IPS-20b (cell line): ENCODE results near the gene OR5W2.
"Not testable (repeated sequence)": the region's sequence is repeated elsewhere in the genome, so short reads cannot be mapped to it uniquely, and the experiment has no call there.

Source experiments
- H3K27ac ChIP-seq: one replicate; pipeline ENCODE4 v1.5.1; 2013; ENCODE audit warnings: low read length
- H3K27me3 ChIP-seq: 2 replicates; pipeline ENCODE4 v1.6.1; 2013; ENCODE audit warnings: mild to moderate bottlenecking, low read length, inconsistent platforms; ENCODE audit not compliant: insufficient read depth
- H3K36me3 ChIP-seq: 2 replicates; pipeline ENCODE4 v1.6.1; 2013; ENCODE audit warnings: low read depth, mild to moderate bottlenecking, inconsistent platforms, low read length, moderate library complexity; ENCODE audit not compliant: insufficient read depth
- H3K4me1 ChIP-seq: 2 replicates; pipeline ENCODE4 v1.6.1; 2013; ENCODE audit warnings: mild to moderate bottlenecking, control low read depth, inconsistent platforms, low read length, moderate library complexity; ENCODE audit not compliant: insufficient read depth
- H3K4me3 ChIP-seq: 2 replicates; pipeline ENCODE4 v1.5.1; 2013; ENCODE audit warnings: mild to moderate bottlenecking, low read length, inconsistent platforms
- H3K9ac ChIP-seq: 2 replicates; pipeline ENCODE4 v1.6.1; 2013; ENCODE audit warnings: low read depth, mild to moderate bottlenecking, inconsistent platforms, low read length, moderate library complexity
- H3K9me3 ChIP-seq: 2 replicates; pipeline ENCODE4 v1.6.1; 2013; ENCODE audit warnings: mild to moderate bottlenecking, low read depth, low read length, inconsistent platforms; ENCODE audit not compliant: insufficient read depth

OR5W2 gene

DNA sequence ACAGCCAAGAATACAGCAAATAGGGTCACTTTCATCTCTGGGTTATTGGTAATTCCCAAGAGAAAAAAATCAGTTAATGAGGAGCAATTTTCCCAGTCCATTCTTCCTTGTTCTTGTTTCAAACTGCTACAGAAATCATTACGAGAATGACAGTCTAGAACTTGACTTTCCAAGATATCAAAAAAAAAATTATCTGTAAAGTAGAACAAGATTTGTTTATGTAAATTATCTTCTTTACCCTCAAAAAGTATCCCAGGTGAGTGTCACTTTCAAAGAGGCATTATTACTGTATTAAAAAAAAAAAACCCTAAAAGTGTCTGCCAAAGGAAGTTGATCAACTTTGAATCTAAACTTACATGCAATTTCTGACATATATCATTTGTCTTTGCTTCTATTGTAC lies at the start of gene OR5W2:
Gene OR5W2 (minus strand): TSS at position 101 of the 400 bp plus-strand sequence. CDS start 0 bp downstream, at position 101.
- Histone ChIP-seq H3K9me3 (peaks cover 3% of the 10 kb centered on the region; the same call in 1 of the 2 replicates), H3K27me3 (no peaks in the 10 kb centered on the region)

DNA sequence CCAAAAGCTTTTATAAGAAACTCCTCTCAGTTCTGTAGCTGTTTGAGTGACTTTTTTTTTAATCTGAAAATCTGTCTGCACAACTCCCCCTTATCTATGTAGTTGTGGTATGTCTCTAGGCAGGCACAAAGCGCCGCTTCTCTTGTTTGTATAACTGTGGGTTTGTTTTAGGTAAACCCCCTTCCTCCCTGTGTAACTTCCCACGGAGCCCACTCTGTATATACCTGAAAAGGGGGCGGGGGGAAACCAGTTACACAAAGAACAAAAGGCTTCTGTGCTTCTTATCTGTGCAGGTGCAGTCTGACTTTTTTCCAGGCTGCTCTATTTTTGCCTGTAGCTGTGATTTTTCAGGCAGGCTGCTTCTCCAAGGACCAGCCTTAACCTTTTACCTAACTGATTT lies 42.1 kb upstream of the OR5W2 start:
- Histone ChIP-seq H3K27me3 (no peaks in the 10 kb centered on the region), H3K27ac (no peak overlapping the region), H3K4me3 (no peak overlapping the region), H3K36me3 (no peaks in the 10 kb centered on the region), H3K9ac (no peak overlapping the region), H3K9me3 (peaks cover 9% of the 10 kb centered on the region; the same call in 1 of the 2 replicates), H3K4me1 (no peaks in the 10 kb centered on the region)

More for the DNA sequence above, at the start of gene OR5W2:
- H3K4me3 ChIP-seq = no peak within 1 kb of the TSS
- H3K36me3 ChIP-seq = no peaks in the 10 kb centered on the region
- no peak within 1 kb of the TSS for H3K27ac ChIP-seq
- no peak within 1 kb of the TSS for H3K9ac ChIP-seq
- H3K4me1 ChIP-seq = no peaks in the 10 kb centered on the region

DNA sequence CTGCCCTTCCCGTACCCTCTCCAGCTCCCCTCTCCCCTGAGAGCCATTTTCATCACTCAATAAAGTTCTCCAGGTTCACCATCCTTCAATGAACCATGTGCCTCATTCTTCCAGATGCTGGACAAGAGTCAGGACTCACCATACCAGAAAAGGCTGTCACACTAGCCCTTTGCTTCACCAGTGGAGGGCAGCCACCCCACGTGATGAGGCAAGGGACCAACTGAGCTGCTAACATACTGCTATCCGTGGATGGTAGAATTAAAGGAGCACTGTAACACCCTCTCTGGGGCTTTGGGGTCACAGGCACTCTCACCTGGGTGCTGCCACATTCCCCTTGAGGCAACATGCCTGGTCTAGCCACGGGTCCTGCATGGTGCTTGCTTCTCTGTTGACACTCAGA lies 34.9 kb upstream of the OR5W2 start:
- Histone ChIP-seq H3K36me3 (no peaks in the 10 kb centered on the region), H3K4me1 (no peaks in the 10 kb centered on the region), H3K4me3 (no peak overlapping the region), H3K27ac (no peak overlapping the region), H3K9ac (no peak overlapping the region), H3K27me3 (no peaks in the 10 kb centered on the region), H3K9me3 (no peaks in the 10 kb centered on the region)

DNA sequence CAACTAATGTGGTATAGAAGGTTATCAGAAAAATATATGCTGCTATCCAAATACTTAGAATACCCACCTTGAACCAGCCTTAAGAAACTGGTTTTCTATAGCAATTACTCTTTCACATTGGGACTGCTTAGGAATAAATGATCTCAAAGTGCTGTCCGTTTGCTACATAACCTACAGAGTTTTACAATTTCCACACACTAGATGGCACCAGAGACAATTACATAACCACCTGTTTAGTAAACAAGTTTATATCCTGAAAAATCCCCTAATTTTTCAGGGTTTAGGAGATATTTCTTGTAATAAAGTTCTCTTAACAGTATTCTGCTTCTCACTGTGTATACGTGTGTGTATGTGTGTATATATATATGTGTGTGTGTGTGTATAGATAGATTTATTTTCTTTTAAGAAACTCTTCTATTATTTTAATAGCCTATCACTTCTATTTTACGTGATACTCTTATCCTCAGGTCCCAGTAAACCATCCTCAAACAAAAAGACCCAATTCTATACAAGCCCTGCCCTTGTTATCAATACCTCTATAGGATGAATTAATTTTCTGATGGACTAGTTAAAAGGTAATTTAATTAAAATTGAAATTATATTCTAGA lies 28.5 kb upstream of the OR5W2 start:
- Histone ChIP-seq H3K27ac (no peak overlapping the region), H3K36me3 (no peaks in the 10 kb centered on the region)

DNA sequence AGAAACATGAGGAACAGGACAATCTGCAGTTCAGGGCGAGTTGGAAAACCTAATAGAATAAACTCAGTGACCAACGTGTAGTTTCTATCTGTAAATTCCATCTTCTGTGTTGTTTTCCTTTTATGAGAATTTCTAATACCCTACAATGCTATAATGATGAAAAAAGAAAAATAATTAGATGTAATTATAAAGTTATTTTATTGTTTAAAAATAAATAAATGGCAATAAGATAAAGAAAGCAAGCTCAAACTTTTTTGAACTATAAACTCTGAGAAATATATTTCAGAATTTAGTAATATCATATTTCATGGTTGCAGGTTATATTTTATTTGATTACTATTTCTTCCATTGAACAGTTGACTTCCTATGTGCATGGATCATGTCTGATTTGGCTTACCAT lies 21.9 kb upstream of the OR5W2 start, which contains the start of gene OR5I1:
Gene OR5I1 (minus strand): TSS at position 101 of the 400 bp plus-strand sequence. CDS start 0 bp downstream, at position 101.
- Histone ChIP-seq H3K9me3 (peaks cover 8% of the 10 kb centered on the region; the same call in 1 of the 2 replicates), H3K36me3 (no peaks in the 10 kb centered on the region), H3K4me1 (no peaks in the 10 kb centered on the region), H3K4me3 (no peak within 1 kb of the TSS), H3K9ac (no peak within 1 kb of the TSS), H3K27me3 (no peaks in the 10 kb centered on the region), H3K27ac (no peak within 1 kb of the TSS)

More for the DNA sequence above, 28.5 kb upstream of the OR5W2 start:
- Histone ChIP-seq H3K4me3 (no peak overlapping the region), H3K4me1 (no peaks in the 10 kb centered on the region), H3K9me3 (no peaks in the 10 kb centered on the region), H3K27me3 (no peaks in the 10 kb centered on the region), H3K9ac (no peak overlapping the region)

DNA sequence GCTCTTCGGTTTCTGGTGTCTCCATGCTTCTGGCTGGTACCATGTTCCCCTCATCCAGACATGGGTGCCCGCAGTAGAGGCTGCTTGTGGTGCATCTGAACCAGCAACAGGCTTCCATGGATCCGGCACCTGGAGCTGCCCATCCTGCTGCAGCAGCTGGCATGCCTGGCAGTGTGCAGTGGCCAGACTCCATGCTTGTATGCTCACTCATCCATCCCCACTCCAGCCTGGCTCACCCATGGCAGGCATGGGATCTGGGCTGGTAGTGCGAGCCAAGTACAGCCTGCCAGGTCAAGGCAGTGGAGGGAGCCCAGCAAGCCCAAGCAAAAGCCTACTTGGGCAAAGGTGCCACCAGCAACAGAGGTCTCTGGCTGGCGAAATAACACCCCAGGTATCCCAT lies 6.2 kb upstream of the OR5W2 start:
- no peak overlapping the region for H3K9ac ChIP-seq
- no peak overlapping the region for H3K27ac ChIP-seq
- H3K4me1 ChIP-seq = no peaks in the 10 kb centered on the region
- H3K27me3 ChIP-seq = no peaks in the 10 kb centered on the region
- no peak overlapping the region for H3K4me3 ChIP-seq
- no peaks in the 10 kb centered on the region for H3K36me3 ChIP-seq
- H3K9me3 ChIP-seq = peaks cover 7% of the 10 kb centered on the region

DNA sequence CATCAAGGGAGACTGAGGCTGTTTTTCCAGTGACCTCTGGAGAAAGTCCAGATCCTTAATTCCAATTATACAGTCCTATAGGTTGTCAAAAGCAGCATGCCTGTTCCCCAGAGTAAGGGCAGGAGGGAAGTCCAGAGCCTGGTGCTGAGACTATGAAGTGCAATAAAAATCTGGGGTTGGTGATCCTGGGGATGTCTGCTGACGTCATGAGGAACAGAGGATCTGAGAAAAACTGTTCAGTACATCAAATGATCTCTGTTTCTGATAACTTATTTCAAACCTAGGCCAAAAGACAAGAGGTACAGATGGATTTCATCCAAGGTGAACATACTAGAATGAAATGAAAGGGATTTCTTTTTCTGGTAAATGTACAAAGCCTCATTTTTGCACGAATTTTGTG lies 12.1 kb downstream of the OR5W2 start:
- Histone ChIP-seq H3K4me3 (no peak overlapping the region), H3K36me3 (no peaks in the 10 kb centered on the region), H3K4me1 (no peaks in the 10 kb centered on the region), H3K27ac (no peak overlapping the region), H3K9ac (no peak overlapping the region), H3K9me3 (peaks cover 24% of the 10 kb centered on the region), H3K27me3 (no peaks in the 10 kb centered on the region)

DNA sequence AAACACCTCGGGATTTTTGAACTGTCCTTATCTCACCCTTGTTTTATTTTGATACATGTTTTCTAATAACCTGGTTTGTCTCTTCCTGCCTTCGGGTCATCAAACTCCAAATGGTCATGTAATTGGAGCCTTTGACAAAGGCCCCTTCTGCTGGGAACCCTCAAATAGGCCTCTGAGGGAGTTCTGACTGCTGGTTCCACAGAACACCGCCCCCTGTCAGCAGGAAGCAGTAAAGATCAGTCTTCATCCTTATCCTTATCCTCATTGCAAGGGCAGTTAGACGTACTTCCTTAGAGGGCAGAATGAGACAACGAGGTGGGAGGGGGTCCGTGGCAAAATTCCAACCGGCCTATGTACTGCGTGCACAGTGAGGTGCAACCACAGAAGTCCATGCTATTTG lies 19.2 kb downstream of the OR5W2 start:
- Histone ChIP-seq H3K36me3 (no peaks in the 10 kb centered on the region), H3K27ac (no peak overlapping the region), H3K4me3 (no peak overlapping the region), H3K4me1 (no peaks in the 10 kb centered on the region), H3K9ac (no peak overlapping the region), H3K9me3 (peaks cover 23% of the 10 kb centered on the region), H3K27me3 (no peaks in the 10 kb centered on the region)

DNA sequence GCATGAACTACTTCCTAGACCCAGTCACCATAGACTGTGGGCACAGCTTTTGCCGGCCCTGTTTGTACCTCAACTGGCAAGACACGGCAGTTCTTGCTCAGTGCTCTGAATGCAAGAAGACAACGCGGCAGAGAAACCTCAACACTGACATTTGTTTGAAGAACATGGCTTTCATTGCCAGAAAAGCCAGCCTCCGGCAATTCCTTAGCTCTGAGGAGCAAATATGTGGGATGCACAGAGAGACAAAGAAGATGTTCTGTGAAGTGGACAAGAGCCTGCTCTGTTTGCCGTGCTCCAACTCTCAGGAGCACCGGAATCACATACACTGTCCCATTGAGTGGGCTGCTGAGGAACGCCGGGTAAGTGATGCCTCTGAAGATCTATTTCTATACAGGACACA lies 28.9 kb downstream of the OR5W2 start:
- not testable (repeated sequence) for H3K27me3 ChIP-seq, H3K4me3 ChIP-seq, H3K27ac ChIP-seq

DNA sequence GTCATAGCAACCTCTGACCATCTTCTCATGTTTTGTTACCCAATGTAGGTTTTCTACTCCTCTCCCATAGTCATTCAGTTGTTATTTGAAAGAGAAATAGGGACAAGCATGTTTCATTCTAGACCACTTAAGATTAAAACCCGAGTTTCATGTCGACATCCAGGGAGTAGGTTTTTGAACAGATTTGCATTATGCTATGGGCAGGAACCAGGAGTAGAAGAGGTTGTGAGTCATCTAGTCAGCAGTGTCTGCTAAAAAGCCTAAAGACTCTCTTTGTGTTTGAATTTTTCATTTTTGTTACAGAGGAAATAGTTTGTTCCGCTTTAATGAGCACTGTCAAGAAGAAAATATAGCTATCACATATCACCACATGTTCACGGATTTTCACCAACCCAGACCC lies 29.4 kb downstream of the OR5W2 start:
- not testable (repeated sequence) for H3K9ac ChIP-seq, H3K4me1 ChIP-seq, H3K27ac ChIP-seq

More for the DNA sequence above, 28.9 kb downstream of the OR5W2 start:
- not testable (repeated sequence) for H3K9me3 ChIP-seq, H3K4me1 ChIP-seq, H3K9ac ChIP-seq, H3K36me3 ChIP-seq

DNA sequence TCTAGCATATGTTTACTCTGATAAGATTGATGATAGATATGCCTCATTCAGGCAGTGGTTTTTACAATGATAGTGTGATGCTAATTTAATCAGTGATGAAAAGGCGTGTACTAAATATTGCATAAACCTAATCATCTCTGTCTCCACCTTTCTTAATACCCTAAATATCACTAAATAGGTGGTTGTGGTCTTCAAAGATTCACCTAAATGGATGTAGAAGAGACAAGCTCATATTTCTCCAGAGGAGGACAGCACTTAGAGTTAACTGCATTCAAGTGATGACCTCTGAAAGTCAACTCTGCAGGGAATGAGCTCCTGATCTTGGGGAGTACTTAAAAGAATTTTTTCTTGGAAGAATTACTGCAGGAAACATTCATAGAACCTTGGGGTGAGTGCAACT lies 31.4 kb downstream of the OR5W2 start, which contains the start of gene TRIM51:
Gene TRIM51 (plus strand): TSS at position 301 of the 400 bp plus-strand sequence. CDS start 2,132 bp downstream, outside the sequence.
- H3K4me1 ChIP-seq, H3K27ac ChIP-seq, H3K9ac ChIP-seq, H3K36me3 ChIP-seq, H3K27me3 ChIP-seq, H3K9me3 ChIP-seq, H3K4me3 ChIP-seq: not testable (repeated sequence)

More for the DNA sequence above, 29.4 kb downstream of the OR5W2 start:
- H3K36me3 ChIP-seq, H3K27me3 ChIP-seq, H3K9me3 ChIP-seq, H3K4me3 ChIP-seq: not testable (repeated sequence)

DNA sequence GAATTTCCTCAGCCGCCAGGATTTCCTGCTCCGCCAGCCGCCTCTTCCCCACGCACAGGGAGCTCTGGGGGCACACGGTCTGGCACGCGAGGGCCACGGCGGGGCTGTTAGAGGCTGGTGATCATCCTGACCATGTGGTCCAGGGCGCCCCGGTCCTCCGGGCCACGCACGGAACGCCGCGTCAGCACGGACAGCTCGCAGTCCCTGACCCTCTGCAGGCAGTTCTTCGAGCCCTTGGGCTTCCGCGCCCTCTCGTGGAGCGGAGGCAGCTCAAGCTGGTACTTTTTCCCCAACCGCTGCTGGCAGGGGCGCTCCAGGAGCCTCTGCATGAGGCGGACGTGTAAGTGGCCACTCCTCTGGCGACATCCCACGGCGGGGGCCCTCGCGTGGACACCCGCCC lies 41.2 kb downstream of the OR5W2 start:
- not testable (repeated sequence) for H3K36me3 ChIP-seq, H3K9ac ChIP-seq, H3K4me1 ChIP-seq, H3K27me3 ChIP-seq, H3K9me3 ChIP-seq, H3K27ac ChIP-seq, H3K4me3 ChIP-seq
